GM19467 (cell line): ENCODE data around the gene CABP1.

Experiments
- ATAC-seq: cut with Tn5 transposase; IDR thresholded peaks from one replicate; pipeline ENCODE4 v1.9.1; 2021; ENCODE audit warnings: mild to moderate bottlenecking, moderate library complexity; ENCODE audit not compliant: unreplicated experiment

The CABP1 gene

GRCh38 chr12:120690083-120690450 lies 49.6 kb downstream of the CABP1 start:
- ATAC-seq, result no peak

GRCh38 chr12:120690978-120691377 lies 50.6 kb downstream of the CABP1 start:
- no peak for ATAC-seq

GRCh38 chr12:120692524-120693033 lies 52.2 kb downstream of the CABP1 start:
- no peak for ATAC-seq

GRCh38 chr12:120693848-120694247 lies 53.4 kb downstream of the CABP1 start:
- no peak for ATAC-seq

GRCh38 chr12:120696626-120697025 lies 56.2 kb downstream of the CABP1 start:
- ATAC-seq, result no peak

GRCh38 chr12:120697344-120697743 lies 56.9 kb downstream of the CABP1 start:
- ATAC-seq, result no peak

- no peak for ATAC-seq
Observed at GRCh38 chr12:120698665-120699064, 58.2 kb downstream of the CABP1 start.

- no peak for ATAC-seq
Observed at GRCh38 chr12:120699553-120699952, 59.1 kb downstream of the CABP1 start.

GRCh38 chr12:120700886-120701285 lies 60.5 kb downstream of the CABP1 start:
- ATAC-seq, result no peak

GRCh38 chr12:120702637-120703036 lies 62.2 kb downstream of the CABP1 start:
- ATAC-seq, result no peak

- no peak for ATAC-seq
Observed at GRCh38 chr12:120703311-120703942, 63.0 kb downstream of the CABP1 start.

GRCh38 chr12:120705618-120706017 lies 65.2 kb downstream of the CABP1 start:
- ATAC-seq, result no peak

GRCh38 chr12:120706029-120706428 lies 65.6 kb downstream of the CABP1 start:
- ATAC-seq, result no peak

- ATAC-seq, result no peak
Observed at GRCh38 chr12:120708651-120709050, 68.2 kb downstream of the CABP1 start.

GRCh38 chr12:120710031-120710804 lies 69.8 kb downstream of the CABP1 start, which contains the start of gene UNC119B:
Gene UNC119B (plus strand): TSS chr12:120710458. CDS start chr12:120710475, 17 bp downstream.
- peak; percentile 64 for ATAC-seq

GRCh38 chr12:120710805-120711296 lies 70.4 kb downstream of the CABP1 start:
- no peak for ATAC-seq

- no peak for ATAC-seq
Observed at GRCh38 chr12:120711411-120711810, 71.0 kb downstream of the CABP1 start.

GRCh38 chr12:120712610-120713009 lies 72.2 kb downstream of the CABP1 start:
- ATAC-seq, result no peak

- no peak for ATAC-seq
Observed at GRCh38 chr12:120713861-120714482, 73.5 kb downstream of the CABP1 start.
